Omental fat pad (tissue), 4 donors: Measurements from ENCODE around the gene ECEL1. TPM values are rescaled to one million over a fixed set of nuclear protein-coding genes. Genes with fewer than 3 reads are reported as not detected.

Experiments used
- ATAC-seq: fragments of 150-250 bp; one replicate; pipeline ENCODE4 v1.9.1; 2016; ENCODE audit warnings: mild to moderate bottlenecking, moderate library complexity; ENCODE audit not compliant: low FRiP score
- DNase-seq: peaks from one replicate; pipeline ENCODE4 v3.0.0-alpha.2; 2019; ENCODE audit warnings: low spot score
- CTCF ChIP-seq, 3 donors: fragments of 450-650 bp; IDR thresholded peaks; one replicate each; pipeline ENCODE4 v1.5.1; 2016 to 2017; ENCODE audit warnings: antibody characterized with exemption in 3 of 3, mild to moderate bottlenecking in 3 of 3, moderate library complexity in 2 of 3
- total RNA-seq, 4 donors: library from RNA; depleted of rRNA; stranded (reverse); fragments of >200 nt; gene quantifications; one replicate each; pipeline ENCODE4 v1.1.0, GENCODE V29; 2016

ECEL1 gene
- total RNA-seq, 4 donors from 2014 or later, result 0.19 to 1.1 (median 1.0) TPM; not detected in 1

GRCh38 chr2:232483311-232483922, 4.2 kb downstream of the ECEL1 start:
- ATAC-seq (no peak), DNase-seq (no peak)
- no peak for TF ChIP-seq CTCF (IDR thresholded peaks at IDR 0.05)

DNA sequence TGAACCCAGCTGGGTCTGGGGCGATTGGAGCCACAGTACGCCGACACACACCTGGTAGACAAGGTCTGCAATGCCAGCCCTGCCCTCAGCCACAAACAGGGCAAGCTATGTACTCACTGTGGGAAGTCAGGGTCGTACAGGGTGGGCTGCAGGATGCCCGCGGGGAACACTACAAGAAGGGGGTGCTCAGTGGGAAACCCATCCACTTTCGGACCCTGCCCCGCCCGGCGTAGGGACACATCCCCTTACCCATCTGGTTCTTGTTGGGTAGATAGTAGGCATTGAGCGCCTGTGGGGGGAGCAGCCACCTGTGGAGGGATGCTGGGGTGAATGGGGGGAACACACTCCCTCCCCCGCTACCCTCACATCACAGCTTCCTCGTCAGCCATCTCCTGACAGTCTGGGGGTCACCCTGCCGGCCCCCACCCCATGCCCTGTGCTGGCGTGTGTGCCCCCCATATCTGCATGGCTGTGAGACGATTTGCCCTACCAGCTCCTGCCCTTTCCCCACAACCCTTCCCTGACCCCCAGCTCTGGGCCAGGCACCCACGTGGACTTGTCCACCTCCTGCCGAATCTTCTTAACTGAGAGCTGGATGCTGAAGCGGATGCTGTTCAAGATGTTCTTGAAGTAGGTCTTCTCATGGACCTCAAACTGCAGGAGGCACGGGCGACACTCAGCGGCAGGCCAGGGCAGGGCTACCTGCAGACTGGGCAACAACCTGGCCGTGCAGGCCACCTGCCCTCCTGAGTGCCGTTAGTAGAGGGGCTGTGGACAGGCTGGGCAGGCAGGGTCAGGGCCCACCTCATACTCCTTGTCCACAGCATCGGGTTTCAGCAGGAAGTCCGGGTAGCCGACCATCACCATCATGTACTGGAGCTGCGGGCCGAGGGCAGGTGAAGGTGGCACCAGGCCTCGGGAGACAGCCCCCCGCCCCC, 5.1 kb downstream of the ECEL1 start:
- ATAC-seq (no peak), DNase-seq (no peak)
- TF ChIP-seq CTCF (IDR thresholded peaks at IDR 0.05), result no peak

- DNase-seq (no peak), ATAC-seq (no peak)
- TF ChIP-seq CTCF (IDR thresholded peaks at IDR 0.05), result no peak
Measured at GRCh38 chr2:232481322-232482140, 6.1 kb downstream of the ECEL1 start.

DNA sequence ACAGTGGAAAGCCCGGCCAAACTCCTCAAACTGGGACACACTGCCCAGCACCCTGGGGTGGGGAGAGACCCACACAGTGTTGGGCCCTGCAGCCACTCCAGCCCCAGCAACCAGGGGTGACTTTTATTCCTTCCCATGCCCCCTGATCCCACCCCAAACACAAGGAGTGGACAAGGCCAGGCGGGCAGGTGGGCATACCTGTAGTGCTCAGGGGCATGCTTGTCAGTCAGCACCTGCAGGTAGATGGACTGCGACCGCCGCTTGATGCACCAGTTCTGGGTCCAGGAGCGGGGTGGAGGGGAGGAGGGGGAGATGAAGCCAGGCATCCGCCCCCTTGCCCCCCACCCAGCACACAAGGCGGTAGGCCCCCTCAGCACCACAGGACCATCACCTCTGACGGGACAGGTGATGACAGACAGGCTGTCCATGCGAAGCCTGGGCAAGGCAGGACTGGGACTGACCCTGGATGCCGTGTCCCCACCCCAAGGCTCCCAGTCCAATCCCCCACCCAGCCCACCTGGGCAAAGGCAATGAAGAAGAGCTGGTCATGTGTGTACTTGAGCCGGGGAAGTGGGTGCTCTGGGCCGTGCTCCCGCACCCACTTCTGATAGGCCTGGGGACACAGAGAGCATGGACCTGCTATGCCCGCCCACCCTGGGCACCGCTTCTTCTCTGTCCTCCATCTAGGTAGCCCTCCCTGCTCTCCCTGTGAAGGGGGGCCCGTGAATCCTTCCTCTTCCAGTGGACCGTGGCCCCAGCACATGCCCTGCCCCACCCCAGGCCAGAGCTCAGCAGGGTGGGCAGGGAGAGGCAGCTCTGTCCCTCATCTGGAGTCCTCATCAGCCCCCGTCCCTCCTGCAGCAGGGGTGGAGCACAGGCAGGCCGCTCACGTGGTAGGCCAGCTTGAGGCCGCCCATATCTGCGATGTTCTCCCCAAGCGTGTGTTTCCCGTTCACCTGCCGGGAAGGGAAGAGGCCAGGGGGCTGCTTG, 7.1 kb downstream of the ECEL1 start:
- ATAC-seq (no peak), DNase-seq (no peak)

GRCh38 chr2:232479341-232480200, 8.1 kb downstream of the ECEL1 start:
- DNase-seq (no peak), ATAC-seq (no peak)

More for the DNA sequence above, 7.1 kb downstream of the ECEL1 start:
- no peak for TF ChIP-seq CTCF (IDR thresholded peaks at IDR 0.05)

More at GRCh38 chr2:232479341-232480200, 8.1 kb downstream of the ECEL1 start:
- no peak for TF ChIP-seq CTCF (IDR thresholded peaks at IDR 0.05)
